Measurements from ENCODE around the gene TCOF1. TPM values are rescaled to one million over a fixed set of nuclear protein-coding genes. Genes with fewer than 3 reads are reported as not detected.

Gene TCOF1
- total RNA-seq, 2 experiments from 2014 or later: 69.6 to 72.2 TPM

DNA sequence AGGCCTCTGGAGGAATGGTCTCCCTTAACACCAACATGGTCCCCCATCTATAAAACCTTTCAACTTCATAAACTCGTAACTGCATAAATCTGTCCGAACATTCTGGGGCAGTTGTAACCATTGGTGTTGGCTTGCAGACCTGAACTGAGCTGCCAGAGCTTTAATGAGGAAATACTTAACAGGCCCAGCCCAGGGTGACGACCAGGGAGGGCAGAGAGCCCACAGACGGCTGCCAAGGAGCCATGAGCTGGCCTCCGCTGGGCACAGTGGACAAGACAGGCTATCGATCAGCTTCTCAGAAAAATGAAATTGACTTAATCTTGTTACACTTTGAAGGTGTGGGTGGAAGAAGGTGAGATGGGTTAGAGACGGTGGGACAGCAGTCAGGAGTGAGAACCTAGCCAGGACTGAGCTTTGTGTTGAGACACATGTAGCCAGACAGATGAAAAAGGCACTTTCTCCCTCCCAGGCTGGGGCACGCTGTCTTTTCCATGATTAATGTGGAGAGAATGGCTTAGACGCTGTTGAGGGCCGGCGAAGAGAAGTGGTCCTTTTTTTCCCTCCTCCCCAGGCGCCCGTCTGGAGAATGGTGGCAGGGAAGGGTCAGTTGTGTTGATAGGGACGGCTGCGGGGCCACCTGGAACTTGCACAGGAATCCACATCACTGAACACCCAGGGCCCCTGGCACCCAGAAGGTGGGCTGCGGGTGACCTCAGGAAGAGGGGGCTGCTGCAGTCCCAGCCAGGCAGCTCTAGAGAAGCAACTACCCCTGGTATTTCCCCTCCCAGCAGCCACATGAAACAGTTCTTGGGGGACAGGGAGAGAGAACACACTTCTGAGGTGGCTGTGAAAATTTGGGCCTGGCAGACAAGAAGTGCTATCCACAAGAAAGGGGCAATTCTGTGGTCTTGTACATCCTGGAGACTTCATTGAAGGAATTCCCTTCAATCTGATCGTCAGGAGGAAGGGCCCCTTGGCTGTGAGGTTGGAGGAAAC lies 27.3 kb upstream of the TCOF1 start:
- H3K4me3 Mint-ChIP-seq: no peak overlapping the region
- H3K4me1 Mint-ChIP-seq: no peaks in the 10 kb centered on the region
- POLR2A ChIA-PET: no interaction called here
- peaks cover 5% of the 10 kb centered on the region for H3K27me3 Mint-ChIP-seq
- H3K36me3 Mint-ChIP-seq (ENCODE audit: low read depth): no peaks in the 10 kb centered on the region
- CTCF ChIA-PET: no interaction called here
- DNase-seq: no peak
- no peaks in the 10 kb centered on the region for H3K9me3 Mint-ChIP-seq
- no peak overlapping the region for H3K27ac Mint-ChIP-seq

DNA sequence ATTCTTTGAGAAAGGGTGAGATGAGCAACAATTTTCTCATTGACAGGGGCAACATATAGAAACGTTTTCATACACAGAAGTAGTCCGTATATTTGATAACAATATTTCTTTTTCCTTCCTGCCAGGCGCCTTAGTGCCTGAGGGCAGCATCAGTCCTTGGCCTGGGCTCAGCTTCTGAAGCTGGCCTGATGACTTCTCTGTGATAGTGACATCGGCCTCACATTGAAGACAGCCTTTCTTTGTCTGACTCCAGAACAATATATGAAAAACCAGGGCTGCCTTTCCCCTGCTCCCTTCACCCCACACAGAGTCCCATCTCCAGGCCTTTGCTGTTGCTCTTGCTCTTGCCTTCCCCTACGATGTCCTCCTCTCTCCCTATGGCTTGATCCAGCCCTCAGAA lies 24.1 kb upstream of the TCOF1 start:
- no peak for DNase-seq
- H3K27me3 Mint-ChIP-seq: no peaks in the 10 kb centered on the region
- H3K4me1 Mint-ChIP-seq: no peaks in the 10 kb centered on the region
- H3K36me3 Mint-ChIP-seq (ENCODE audit: low read depth): no peaks in the 10 kb centered on the region
- no peak overlapping the region for H3K4me3 Mint-ChIP-seq
- no peak overlapping the region for H3K27ac Mint-ChIP-seq
- ChIA-PET POLR2A (no interaction called here), CTCF (no interaction called here)
- no peaks in the 10 kb centered on the region for H3K9me3 Mint-ChIP-seq

DNA sequence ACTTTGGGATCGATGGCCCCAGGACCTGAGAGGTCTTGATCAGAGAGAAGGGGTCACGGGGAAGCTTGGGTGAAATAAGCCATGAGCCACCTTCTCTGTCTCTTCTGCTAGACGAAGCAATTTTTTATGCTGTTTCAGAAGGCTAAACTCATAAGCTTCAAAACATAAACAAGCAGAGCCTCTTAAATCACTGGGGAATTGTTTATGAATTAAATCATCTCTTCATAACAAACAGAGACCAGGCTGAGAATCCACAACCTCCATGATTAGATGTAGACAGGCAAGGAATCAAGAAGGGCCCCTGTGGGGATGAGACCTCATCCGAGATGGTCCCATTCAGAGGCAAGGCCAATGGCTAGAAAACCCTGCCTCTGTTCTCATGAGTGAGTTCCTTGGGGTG lies 21.7 kb upstream of the TCOF1 start:
- Mint-ChIP-seq H3K27ac (no peak overlapping the region), H3K36me3 (ENCODE audit: low read depth) (no peaks in the 10 kb centered on the region), H3K9me3 (no peaks in the 10 kb centered on the region), H3K4me1 (peaks cover under 1% of the 10 kb centered on the region), H3K4me3 (no peak overlapping the region), H3K27me3 (no peaks in the 10 kb centered on the region)
- CTCF ChIA-PET: interaction anchor here (1.2 kb wide), 1 partner anchor 14 kb away, joined by 3 read pairs; no protein-coding TSS in a partner anchor
- POLR2A ChIA-PET: no interaction called here
- no peak for DNase-seq

DNA sequence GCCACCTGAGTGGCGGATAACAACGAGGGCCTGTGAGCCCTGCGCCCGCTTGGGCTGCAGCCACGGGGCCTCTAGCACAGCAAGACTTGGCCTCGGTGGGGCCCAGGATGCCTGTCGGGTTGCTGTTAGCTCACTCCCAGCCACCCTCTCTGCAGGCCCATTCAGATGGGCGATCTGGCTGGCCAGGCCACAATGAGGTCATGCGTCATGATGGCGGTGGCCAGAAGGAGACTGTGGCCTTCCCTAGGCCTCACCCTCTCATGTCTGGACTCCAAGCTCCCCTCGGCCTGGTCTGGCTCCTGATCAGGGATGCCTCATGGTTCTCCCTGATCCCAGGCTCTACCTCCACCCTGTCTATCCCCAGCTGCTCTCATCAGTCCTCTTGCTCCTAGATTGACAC lies 19.0 kb upstream of the TCOF1 start:
- POLR2A ChIA-PET: no interaction called here

DNA sequence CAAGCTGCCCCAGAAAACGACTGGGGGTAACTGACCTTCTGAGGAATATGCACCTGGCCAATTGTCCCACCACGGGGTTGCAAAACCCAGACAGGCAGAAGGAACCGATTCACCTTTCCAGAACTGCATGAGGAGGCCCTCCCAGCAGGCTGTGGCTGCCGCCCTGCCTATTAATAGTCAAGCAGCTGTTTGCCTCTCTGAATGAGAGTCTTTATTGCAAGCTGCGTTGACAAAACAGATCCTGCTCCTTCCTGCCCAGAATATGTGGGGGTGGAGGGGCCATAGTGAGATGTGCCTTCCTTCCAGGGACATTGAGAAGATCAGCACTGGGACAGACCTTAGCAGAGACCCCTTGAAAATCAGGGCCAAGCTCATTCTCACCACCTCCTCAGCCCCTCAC lies 18.3 kb upstream of the TCOF1 start:
- H3K27ac Mint-ChIP-seq: no peak overlapping the region
- H3K36me3 Mint-ChIP-seq (ENCODE audit: low read depth): no peaks in the 10 kb centered on the region
- H3K9me3 Mint-ChIP-seq: no peaks in the 10 kb centered on the region
- H3K4me1 Mint-ChIP-seq: peaks cover 15% of the 10 kb centered on the region
- H3K27me3 Mint-ChIP-seq: no peaks in the 10 kb centered on the region
- CTCF ChIA-PET: interaction anchor here (0.8 to 2.7 kb wide), 2 partner anchors 11 to 28 kb away, joined by 3 to 7 read pairs; no protein-coding TSS in a partner anchor
- H3K4me3 Mint-ChIP-seq: no peak overlapping the region
- POLR2A ChIA-PET: no interaction called here
- no peak for DNase-seq

More for the DNA sequence above, 19.0 kb upstream of the TCOF1 start:
- DNase-seq: no peak
- Mint-ChIP-seq H3K36me3 (ENCODE audit: low read depth) (no peaks in the 10 kb centered on the region), H3K4me1 (peaks cover 14% of the 10 kb centered on the region), H3K4me3 (no peak overlapping the region), H3K9me3 (no peaks in the 10 kb centered on the region), H3K27me3 (no peaks in the 10 kb centered on the region), H3K27ac (no peak overlapping the region)
- CTCF ChIA-PET: interaction anchor here (0.8 to 2.7 kb wide), 2 partner anchors 12 to 29 kb away, joined by 3 to 7 read pairs; no protein-coding TSS in a partner anchor

DNA sequence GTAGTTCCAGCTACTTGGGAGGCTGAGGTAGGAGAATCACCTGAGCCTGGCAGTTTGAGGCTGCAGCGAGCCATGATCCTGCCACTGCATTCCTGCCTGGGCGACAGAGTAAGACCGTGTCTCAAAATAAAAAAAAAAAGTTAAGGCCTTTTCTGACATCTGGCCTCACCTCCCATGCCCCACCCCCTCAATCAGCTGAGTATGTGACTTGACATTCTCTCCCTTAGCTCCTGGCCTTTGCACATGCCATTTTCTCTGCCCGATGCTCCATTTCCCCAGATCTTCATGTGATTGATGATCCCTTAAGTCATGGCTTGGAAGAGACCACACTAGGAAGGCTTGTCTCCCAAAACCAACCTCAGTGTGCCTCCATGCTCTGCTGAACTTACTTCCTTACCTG lies 17.7 kb upstream of the TCOF1 start:
- Mint-ChIP-seq H3K27ac (no peak overlapping the region), H3K9me3 (no peaks in the 10 kb centered on the region), H3K27me3 (no peaks in the 10 kb centered on the region), H3K4me1 (peaks cover 15% of the 10 kb centered on the region), H3K36me3 (ENCODE audit: low read depth) (no peaks in the 10 kb centered on the region), H3K4me3 (no peak overlapping the region)
- ChIA-PET CTCF (interaction anchor here (0.6 to 2.7 kb wide), 2 partner anchors 10 to 54 kb away, joined by 3 to 7 read pairs; no protein-coding TSS in a partner anchor), POLR2A (no interaction called here)
- no peak for DNase-seq

DNA sequence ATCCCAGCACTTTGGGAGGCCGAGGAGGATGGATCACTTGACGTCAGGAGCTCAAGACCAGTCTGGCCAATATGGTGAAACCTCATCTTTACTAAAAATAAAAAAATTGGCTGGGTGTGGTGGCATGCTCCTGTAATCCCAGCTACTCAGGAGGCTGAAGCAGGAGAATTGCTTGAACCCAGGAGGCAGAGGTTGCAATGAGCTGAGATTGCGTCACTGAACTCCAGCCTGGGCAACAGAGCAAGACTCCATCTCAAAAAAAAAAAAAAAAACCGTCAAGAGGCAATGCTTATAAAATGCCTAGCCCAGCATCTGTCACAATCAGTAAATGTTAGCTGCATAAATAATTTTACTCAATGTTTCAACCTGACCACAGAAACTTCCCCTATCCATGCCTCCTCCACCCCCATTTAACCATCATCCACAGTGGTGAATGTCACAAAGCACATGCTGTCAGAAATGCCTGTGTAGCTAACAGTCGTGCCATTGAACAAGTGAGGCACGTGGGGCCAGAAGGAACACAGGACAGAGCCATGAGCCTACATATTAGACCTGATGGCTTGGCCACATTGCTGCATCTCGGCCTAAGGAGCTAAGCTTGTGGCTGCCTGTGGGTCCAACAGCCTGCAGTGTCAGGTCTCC lies 16.8 kb upstream of the TCOF1 start:
- H3K27me3 Mint-ChIP-seq: no peaks in the 10 kb centered on the region
- H3K9me3 Mint-ChIP-seq: no peaks in the 10 kb centered on the region
- ChIA-PET POLR2A (no interaction called here), CTCF (interaction anchor here (0.7 to 2.7 kb wide), 2 partner anchors 9 to 11 kb away, joined by 4 to 7 read pairs; no protein-coding TSS in a partner anchor)
- H3K4me1 Mint-ChIP-seq: peaks cover 15% of the 10 kb centered on the region
- no peaks in the 10 kb centered on the region for H3K36me3 Mint-ChIP-seq (ENCODE audit: low read depth)
- no peak overlapping the region for H3K4me3 Mint-ChIP-seq
- H3K27ac Mint-ChIP-seq: no peak overlapping the region
- no peak for DNase-seq

DNA sequence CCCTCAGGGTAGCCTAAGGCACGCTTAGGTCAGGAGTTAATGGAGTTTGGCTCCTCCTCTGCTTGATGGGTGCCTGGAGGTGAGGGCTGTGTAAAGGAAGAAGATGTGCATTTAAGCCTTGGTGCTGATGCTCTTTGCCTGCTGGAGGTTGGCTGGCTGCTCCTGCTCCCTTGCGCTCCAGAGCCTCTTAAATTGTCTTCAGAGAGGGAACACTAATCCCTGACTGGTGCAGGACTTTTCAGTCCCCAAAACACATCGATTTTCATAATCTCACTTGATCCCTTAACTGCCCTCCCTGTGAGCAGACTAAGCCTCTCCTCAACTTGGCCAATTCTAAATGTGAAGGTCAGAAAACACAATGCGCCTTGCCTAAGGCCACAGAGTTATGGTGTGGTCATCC lies 16.2 kb upstream of the TCOF1 start:
- Mint-ChIP-seq H3K9me3 (no peaks in the 10 kb centered on the region), H3K4me3 (no peak overlapping the region), H3K27me3 (no peaks in the 10 kb centered on the region), H3K36me3 (ENCODE audit: low read depth) (no peaks in the 10 kb centered on the region), H3K27ac (no peak overlapping the region), H3K4me1 (peaks cover 15% of the 10 kb centered on the region)
- ChIA-PET POLR2A (no interaction called here), CTCF (interaction anchor here (2.7 kb wide), 1 partner anchor 9 kb away, joined by 7 read pairs; no protein-coding TSS in a partner anchor)
- no peak for DNase-seq

DNA sequence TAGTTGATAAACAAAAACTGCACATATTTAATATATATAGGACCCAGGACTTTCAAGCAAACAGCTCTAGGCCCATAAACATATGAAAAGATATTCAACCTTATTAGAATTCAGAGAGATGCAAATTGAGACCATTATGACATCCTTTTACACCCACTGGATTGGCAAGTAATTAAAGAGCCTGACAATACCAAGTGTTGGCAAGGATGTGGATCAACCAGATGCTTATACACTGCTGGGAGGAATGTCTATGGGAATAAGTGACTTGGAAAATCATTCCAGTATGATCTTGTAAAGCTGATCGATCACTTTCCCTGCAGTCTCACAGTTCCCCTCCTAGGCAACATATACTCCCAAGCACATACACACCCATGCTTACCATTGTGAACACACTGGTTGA lies 15.5 kb upstream of the TCOF1 start:
- DNase-seq: no peak
- ChIA-PET CTCF (interaction anchor here (1.2 kb wide), 1 partner anchor 10 kb away, joined by 3 read pairs; no protein-coding TSS in a partner anchor), POLR2A (no interaction called here)
- H3K36me3 Mint-ChIP-seq (ENCODE audit: low read depth): no peaks in the 10 kb centered on the region
- H3K9me3 Mint-ChIP-seq: no peaks in the 10 kb centered on the region
- no peaks in the 10 kb centered on the region for H3K27me3 Mint-ChIP-seq
- H3K27ac Mint-ChIP-seq: no peak overlapping the region
- H3K4me1 Mint-ChIP-seq: peaks cover 15% of the 10 kb centered on the region
- H3K4me3 Mint-ChIP-seq: no peak overlapping the region

DNA sequence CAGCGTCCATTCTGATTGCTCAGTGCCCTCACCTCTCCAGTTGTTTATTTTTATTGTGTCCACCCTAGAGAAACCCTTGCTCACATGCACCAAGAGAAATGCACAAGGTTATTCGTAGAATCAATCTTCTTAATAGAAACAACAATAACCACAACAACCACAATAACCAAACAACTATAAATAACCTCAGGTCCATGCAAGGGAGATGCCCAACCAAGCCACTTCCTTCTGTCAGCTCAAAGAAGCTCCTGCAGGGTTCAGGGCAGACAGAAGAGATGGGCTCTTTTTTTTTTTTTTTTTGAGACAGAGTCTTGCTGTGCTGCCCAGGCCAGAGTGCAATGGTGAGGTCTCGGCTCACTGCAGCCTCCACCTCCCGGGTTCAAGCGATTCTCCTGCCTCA lies 14.9 kb upstream of the TCOF1 start:
- peaks cover 17% of the 10 kb centered on the region for H3K4me1 Mint-ChIP-seq
- H3K27me3 Mint-ChIP-seq: peaks cover 2% of the 10 kb centered on the region
- no peaks in the 10 kb centered on the region for H3K9me3 Mint-ChIP-seq
- CTCF ChIA-PET: interaction anchor here (0.6 to 1.2 kb wide), 2 partner anchors 10 to 370 kb away, joined by 3 to 8 read pairs; no protein-coding TSS in a partner anchor
- POLR2A ChIA-PET: no interaction called here
- no peak for DNase-seq
- no peak overlapping the region for H3K27ac Mint-ChIP-seq
- no peaks in the 10 kb centered on the region for H3K36me3 Mint-ChIP-seq (ENCODE audit: low read depth)
- H3K4me3 Mint-ChIP-seq: no peak overlapping the region

DNA sequence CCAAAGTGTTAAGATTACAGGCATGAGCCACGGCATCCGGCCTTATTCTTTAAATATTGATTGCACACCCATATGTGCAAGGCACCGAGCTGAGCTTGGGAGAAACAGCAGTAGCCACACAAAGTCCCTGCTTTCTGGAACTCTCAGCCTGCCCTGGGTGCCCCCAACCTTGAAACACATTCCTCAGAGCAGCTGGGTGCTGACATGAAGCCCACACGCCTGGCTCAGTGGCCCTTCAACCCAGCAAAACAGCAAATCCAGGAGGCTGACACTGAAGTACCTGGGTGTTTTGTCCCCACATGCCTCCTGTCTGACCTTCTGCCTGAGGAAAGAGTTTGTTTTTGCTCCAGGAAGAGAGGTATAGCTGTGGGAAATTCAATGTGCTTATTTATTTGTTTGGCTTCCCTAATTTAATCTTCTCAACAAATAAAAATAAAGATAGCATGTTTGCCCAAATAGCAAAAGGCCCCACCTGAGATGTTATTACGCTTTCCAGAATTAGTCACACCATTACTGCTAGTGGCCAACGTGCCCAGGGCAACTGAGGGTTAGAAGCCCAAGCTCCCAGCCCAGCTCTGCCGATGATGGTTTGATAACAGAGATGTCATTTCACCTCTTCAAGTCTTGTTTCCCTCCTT lies 13.4 kb upstream of the TCOF1 start:
- DNase-seq: no peak

DNA sequence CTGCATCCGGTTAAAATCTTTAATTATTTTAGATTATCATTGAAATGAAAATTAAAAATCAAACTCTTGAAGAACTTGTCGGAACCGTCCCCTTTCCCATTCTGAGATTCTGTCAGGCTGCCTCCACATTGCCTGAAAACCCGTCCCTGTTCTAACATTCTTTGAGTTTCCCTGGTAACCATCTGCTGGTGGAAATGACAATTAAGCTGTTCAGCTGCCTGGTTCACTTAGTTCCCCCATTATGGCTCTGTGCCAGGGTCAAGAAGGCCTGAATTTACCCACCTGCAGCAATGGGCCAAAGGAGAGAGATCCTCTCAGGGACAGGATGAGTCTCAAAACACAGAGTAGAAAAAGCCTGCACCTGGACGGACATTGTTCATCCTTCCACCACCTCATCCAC lies 11.8 kb upstream of the TCOF1 start:
- Mint-ChIP-seq H3K4me1 (peaks cover 25% of the 10 kb centered on the region), H3K4me3 (no peak overlapping the region), H3K27ac (no peak overlapping the region), H3K27me3 (peaks cover 4% of the 10 kb centered on the region), H3K9me3 (no peaks in the 10 kb centered on the region), H3K36me3 (ENCODE audit: low read depth) (no peaks in the 10 kb centered on the region)
- no peak for DNase-seq
- ChIA-PET CTCF (no interaction called here), POLR2A (no interaction called here)

More for the DNA sequence above, 13.4 kb upstream of the TCOF1 start:
- Mint-ChIP-seq H3K4me3 (no peak overlapping the region), H3K4me1 (peaks cover 19% of the 10 kb centered on the region), H3K36me3 (ENCODE audit: low read depth) (no peaks in the 10 kb centered on the region), H3K9me3 (no peaks in the 10 kb centered on the region), H3K27ac (no peak overlapping the region), H3K27me3 (peaks cover 4% of the 10 kb centered on the region)
- ChIA-PET POLR2A (no interaction called here), CTCF (no interaction called here)

DNA sequence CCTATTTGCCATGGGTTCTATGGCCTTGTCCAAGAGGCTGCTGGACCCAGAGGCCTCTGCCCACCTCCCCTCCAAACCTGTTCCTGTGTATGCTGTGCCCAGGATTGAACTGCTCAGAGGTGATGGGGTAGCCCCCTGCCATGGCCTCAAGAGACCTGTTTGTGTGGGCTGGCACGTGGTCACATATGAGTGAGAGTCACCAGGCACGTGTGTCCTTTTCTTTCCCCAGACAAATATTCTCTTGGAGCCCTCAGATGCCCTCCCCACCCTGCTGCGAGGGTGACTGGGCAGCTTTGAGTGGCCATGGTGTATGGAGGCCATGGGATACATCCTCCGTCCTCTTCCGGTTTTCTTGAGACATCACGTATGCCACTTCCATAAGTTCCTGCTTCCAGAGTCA lies 10.9 kb upstream of the TCOF1 start:
- Mint-ChIP-seq H3K27ac (no peak overlapping the region), H3K27me3 (peaks cover 4% of the 10 kb centered on the region), H3K36me3 (ENCODE audit: low read depth) (no peaks in the 10 kb centered on the region), H3K4me1 (peaks cover 32% of the 10 kb centered on the region), H3K4me3 (no peak overlapping the region), H3K9me3 (no peaks in the 10 kb centered on the region)
- POLR2A ChIA-PET: no interaction called here
- no peak for DNase-seq
- CTCF ChIA-PET: no interaction called here
